ENCODE results near the gene ANAPC10.

ANAPC10 gene

GRCh38 chr4:145090380-145090779, 7.6 kb downstream of the ANAPC10 start:
- Histone ChIP-seq H2AFZ (ENCODE audit: low read length) (no peak overlapping the region), H3K4me2 (ENCODE audit: low read depth, low read length) (no peak overlapping the region), H3K27me3 (replicated peaks; ENCODE audit: insufficient read depth, low read length) (no peaks in the 10 kb centered on the region), H3K9me2 (replicated peaks; ENCODE audit: insufficient read depth, low read length) (no peaks in the 10 kb centered on the region), H3K9ac (ENCODE audit: low read length) (no peak overlapping the region), H3K79me2 (ENCODE audit: low read length) (peaks cover 76% of the 10 kb centered on the region), H3F3A (ENCODE audit: insufficient read depth, low read length) (no peaks in the 10 kb centered on the region), H3K27ac (ENCODE audit: low read length) (no peak overlapping the region), H3K36me3 (replicated peaks; ENCODE audit: insufficient read depth, low read length) (peaks cover 13% of the 10 kb centered on the region; the same call in 1 of the 2 replicates), H3K4me1 (ENCODE audit: low read length) (no peaks in the 10 kb centered on the region), H3K4me3 (ENCODE audit: low read length) (no peak overlapping the region), H3K9me3 (replicated peaks; ENCODE audit: insufficient read depth, low read length) (no peaks in the 10 kb centered on the region), H4K20me1 (ENCODE audit: insufficient read depth, low read length) (no peaks in the 10 kb centered on the region)
- TF ChIP-seq EZH2 (optimal IDR thresholded peaks at IDR 0.05; ENCODE audit: low read depth, low read length), result no peak
- no peak for TF ChIP-seq CTCF (IDR thresholded peaks at IDR 0.05; ENCODE audit: low read length)
- no peak for TF ChIP-seq EZH2phosphoT487 (IDR thresholded peaks at IDR 0.05; ENCODE audit: low read length)
- no peak for DNase-seq

DNA sequence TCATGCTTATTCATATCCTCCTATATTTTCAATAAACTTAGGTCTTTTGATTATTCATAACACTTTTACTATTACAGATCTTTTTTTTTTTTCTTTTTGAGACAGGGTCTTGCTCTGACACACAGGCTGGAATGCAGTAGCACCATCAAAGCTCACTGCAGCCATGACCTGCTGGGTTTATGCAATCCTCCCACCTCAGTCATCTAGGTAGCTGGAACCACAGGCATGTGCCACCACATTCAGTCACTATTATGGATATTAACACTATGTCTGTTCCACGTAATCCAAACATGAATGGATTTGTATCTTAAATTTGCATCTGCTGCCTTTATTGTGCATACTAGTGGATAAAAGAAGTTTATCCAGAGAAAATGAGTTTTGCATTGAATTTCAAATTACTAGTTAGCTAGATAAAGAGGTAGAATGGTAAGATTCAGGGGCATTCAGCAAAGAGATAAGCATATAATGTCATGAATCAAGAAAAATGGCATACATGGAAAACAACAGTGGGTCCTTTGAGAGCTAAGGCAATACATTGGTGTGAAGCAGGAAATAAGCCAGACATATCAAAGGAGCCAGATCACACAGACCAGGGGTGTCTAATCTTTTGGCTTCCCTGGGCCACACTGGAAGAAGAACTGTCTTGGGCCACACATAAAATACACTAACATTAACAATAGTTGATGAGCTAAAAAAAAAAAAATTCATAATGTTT, 13.9 kb downstream of the ANAPC10 start:
- H3K4me3 ChIP-seq (ENCODE audit: low read length), result no peak overlapping the region
- no peaks in the 10 kb centered on the region for H3K9me2 ChIP-seq (replicated peaks; ENCODE audit: insufficient read depth, low read length)
- H3K9me3 ChIP-seq (replicated peaks; ENCODE audit: insufficient read depth, low read length), result no peaks in the 10 kb centered on the region
- H3K4me2 ChIP-seq (ENCODE audit: low read depth, low read length), result no peak overlapping the region
- no peak overlapping the region for H3K9ac ChIP-seq (ENCODE audit: low read length)
- no peak for DNase-seq
- peaks cover 38% of the 10 kb centered on the region for H3K79me2 ChIP-seq (ENCODE audit: low read length)
- peaks cover 6% of the 10 kb centered on the region; the same call in 1 of the 2 replicates for H3K36me3 ChIP-seq (replicated peaks; ENCODE audit: insufficient read depth, low read length)
- no peaks in the 10 kb centered on the region for H3K27me3 ChIP-seq (replicated peaks; ENCODE audit: insufficient read depth, low read length)
- H2AFZ ChIP-seq (ENCODE audit: low read length), result no peak overlapping the region
- H3K4me1 ChIP-seq (ENCODE audit: low read length), result no peaks in the 10 kb centered on the region
- no peak overlapping the region for H3K27ac ChIP-seq (ENCODE audit: low read length)
- no peaks in the 10 kb centered on the region for H3F3A ChIP-seq (ENCODE audit: insufficient read depth, low read length)
- H4K20me1 ChIP-seq (ENCODE audit: insufficient read depth, low read length), result no peaks in the 10 kb centered on the region
- TF ChIP-seq EZH2phosphoT487 (IDR thresholded peaks at IDR 0.05; ENCODE audit: low read length), result no peak
- TF ChIP-seq CTCF (IDR thresholded peaks at IDR 0.05; ENCODE audit: low read length), result no peak
- no peak for TF ChIP-seq EZH2 (optimal IDR thresholded peaks at IDR 0.05; ENCODE audit: low read depth, low read length)

DNA sequence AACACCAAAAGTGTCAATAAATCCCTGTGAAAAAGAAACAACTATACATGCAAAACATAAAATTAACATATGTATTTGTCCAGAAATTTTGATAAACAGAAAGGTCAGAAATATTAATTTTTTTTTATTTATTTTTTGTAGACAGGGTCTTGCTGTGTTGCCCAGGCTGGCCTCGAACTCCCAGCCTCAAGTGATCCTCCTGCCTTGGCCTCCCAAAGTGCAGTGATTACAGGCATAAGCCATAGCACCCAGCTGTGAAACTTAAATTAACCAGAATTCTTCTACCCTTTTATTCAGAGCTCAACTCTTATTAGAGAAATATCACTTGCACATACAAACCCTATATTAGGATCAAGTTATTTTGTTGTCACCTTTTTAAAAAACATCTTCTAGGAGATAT, 16.2 kb downstream of the ANAPC10 start:
- H3K4me1 ChIP-seq (ENCODE audit: low read length), result no peaks in the 10 kb centered on the region
- H3K27ac ChIP-seq (ENCODE audit: low read length), result no peak overlapping the region
- peaks cover 37% of the 10 kb centered on the region for H3K79me2 ChIP-seq (ENCODE audit: low read length)
- no peaks in the 10 kb centered on the region for H3K9me2 ChIP-seq (replicated peaks; ENCODE audit: insufficient read depth, low read length)
- H3K27me3 ChIP-seq (replicated peaks; ENCODE audit: insufficient read depth, low read length), result no peaks in the 10 kb centered on the region
- H3K4me3 ChIP-seq (ENCODE audit: low read length), result no peak overlapping the region
- H3K9me3 ChIP-seq (replicated peaks; ENCODE audit: insufficient read depth, low read length), result no peaks in the 10 kb centered on the region
- no peak for TF ChIP-seq EZH2phosphoT487 (IDR thresholded peaks at IDR 0.05; ENCODE audit: low read length)
- no peak for TF ChIP-seq EZH2 (optimal IDR thresholded peaks at IDR 0.05; ENCODE audit: low read depth, low read length)
- TF ChIP-seq CTCF (IDR thresholded peaks at IDR 0.05; ENCODE audit: low read length), result no peak
- DNase-seq, result no peak
- H3K36me3 ChIP-seq (replicated peaks; ENCODE audit: insufficient read depth, low read length), result peaks cover 6% of the 10 kb centered on the region; the same call in 1 of the 2 replicates
- H3K4me2 ChIP-seq (ENCODE audit: low read depth, low read length), result no peak overlapping the region
- no peak overlapping the region for H3K9ac ChIP-seq (ENCODE audit: low read length)
- H3F3A ChIP-seq (ENCODE audit: insufficient read depth, low read length), result no peaks in the 10 kb centered on the region
- no peak overlapping the region for H2AFZ ChIP-seq (ENCODE audit: low read length)
- no peaks in the 10 kb centered on the region for H4K20me1 ChIP-seq (ENCODE audit: insufficient read depth, low read length)
